ENCODE results near the gene LRRC53.

The LRRC53 gene

DNA sequence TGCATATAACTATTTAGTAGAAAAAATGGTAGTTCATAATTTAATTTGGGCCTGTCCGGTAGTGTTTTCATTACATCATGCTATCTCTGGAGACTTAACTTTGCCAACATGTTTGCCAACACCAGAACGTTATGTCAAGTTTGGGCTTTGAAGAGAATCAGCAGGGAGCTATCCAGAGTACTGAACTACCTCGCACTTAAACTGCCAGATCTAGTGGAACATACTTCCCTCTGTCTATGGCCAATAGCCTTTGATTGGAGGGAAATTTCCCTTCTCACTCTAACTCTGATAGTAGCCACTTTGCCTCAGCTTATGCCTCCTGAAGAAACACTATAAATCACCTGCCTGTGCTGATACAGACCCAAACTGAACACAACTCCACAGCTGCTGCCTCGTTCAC lies 10.0 kb downstream of the LRRC53 start:
- peak in 2 of 4 experiments; percentile 8 to 9 for DNase-seq

DNA sequence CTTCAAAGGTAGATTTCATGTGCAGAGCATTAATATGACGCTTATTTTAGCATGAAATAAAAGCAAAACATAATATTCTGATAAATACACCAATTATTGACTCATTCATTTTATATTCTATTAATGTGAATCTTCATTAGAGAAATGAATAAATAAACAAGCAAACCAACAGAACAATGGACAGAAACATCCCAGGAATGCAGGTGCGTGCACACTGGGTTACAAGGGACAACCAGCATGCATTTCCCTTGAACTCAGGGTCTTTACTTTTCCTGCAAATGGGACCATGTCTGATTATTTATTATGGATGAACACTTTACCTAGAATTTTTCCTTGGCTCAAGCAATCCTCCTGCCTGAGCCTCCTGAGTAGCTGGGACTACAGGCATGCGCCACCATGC lies 13.5 kb downstream of the LRRC53 start:
- no peak for DNase-seq

DNA sequence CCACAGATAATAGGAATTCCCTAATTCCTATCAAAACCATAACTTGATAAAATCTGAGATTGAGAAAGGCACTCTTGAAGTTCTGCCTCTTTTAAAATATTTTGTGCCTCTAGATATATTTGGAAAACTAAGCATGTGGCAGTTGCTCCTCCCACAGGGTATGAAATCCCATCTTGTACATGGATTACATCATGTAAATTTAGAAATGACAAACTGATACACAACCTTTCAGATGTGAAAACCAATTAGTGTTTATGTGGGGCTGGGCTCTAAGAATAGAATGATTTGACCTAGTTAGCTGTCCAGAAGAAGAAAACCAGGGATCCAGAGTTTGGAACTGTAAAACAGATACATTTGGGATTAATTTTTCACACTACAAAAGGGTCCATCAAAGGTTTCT lies 15.7 kb downstream of the LRRC53 start:
- no peak for DNase-seq

DNA sequence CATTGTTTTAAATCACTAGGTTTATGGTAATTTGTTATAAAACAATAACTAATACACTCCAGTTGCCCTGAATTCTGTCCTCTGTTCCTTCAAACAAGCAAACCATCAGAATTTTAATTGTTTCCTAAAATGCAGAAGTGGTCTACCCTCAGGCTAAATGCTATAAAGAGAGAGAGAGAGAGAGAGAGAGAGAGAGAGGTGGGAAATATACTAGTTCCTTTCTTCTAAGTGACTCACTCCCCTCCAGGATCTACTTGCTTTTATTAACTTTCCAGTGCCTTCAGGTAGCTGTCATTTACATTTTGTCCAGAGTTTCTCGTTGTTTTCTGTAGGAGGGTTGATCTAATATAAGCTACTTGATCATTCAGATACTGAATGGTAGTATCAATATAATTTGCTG lies 26.4 kb downstream of the LRRC53 start:
- no peak for DNase-seq

DNA sequence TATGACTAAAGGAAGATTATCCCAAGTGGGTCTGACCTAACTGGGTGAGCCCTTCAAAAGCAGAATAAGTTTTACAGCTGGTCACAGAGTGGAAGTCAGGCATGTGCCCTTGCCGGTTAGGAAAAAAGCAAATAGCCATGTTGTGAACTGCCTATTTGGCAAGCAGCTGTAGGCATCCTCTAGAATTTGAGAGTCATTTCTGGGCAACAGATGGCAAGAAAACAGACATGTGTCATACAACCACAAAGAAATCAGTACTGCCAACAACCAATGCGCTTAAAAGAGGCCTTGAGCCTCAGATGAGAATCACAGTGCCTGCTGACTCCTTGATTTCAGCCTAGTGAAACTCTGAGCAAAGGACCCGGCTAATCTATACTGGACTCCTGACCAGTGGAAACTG lies 26.8 kb downstream of the LRRC53 start:
- no peak for DNase-seq

DNA sequence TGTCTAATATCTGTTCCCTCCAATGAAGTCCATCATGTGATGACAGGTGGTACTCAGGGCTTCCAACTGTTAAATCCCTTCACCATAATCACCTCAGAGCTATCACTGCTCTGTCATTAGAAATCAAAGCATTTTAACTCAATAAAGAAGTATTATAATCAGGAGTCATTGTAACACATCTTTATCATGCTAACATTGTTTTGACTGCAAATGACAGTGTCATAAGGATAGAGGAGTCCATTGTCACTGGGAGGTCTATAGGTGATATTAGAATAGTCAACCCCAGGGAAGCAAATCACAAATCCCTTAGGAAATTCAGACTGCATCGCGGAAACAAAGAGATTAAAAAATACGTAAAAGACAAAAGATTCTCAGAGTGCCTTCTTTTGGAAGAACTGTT lies 30.8 kb downstream of the LRRC53 start:
- no peak for DNase-seq

DNA sequence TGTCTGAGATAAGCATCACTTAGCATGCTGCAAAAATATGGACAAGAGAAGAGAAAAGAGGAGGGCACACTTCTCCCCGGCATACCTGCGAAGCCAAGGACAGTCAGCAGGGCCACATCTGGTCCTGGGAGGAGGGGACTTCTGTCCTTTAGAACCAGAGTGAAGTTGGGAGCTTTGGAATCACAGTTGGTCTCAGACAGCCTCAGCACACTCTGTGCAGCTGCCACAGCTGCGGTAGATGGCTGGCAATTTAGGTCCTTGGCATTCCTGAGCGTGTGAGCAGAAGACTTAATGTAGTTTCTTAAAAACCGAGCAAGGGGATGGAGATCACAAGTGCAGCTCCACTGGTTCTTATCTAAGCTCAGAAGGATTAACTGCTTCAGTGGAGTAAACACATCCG lies 32.3 kb downstream of the LRRC53 start:
- no peak for DNase-seq

DNA sequence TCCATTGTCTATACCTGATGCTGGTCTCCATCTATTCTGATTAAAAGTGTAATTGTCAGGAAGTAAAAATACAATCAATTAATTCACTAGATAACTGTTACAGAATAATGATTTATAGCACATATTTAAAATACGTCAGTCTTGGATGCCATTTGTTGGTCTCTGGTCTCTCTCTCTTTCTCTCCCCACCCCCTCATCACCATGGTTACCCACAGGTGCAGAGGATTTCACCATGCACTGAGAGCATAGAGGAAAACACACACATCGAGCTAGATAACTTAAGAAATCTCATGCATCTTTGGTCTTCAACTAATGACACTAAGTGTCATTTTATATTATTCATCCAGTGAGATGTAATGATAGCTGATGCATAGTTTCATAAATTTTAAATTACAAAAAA lies 33.4 kb downstream of the LRRC53 start:
- no peak for DNase-seq

DNA sequence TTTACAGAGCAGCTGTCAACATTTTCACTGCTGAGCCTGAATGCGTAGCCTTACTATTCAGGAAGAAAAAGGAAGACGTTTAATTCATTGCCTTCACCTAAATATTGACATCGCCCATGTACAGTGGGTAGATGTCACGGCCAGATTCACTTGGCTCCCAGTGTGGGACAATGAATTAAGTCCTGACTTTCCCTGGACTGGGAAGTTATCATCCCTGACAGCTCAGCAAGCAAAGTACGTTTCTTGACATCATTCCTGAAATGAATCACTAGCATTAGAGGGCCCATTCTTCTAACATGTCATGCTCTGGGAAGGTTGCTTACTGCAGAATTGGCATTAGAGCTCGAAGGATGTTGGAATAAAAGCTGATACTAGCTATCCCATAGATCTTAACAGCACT lies 37.8 kb downstream of the LRRC53 start:
- DNase-seq: no peak

DNA sequence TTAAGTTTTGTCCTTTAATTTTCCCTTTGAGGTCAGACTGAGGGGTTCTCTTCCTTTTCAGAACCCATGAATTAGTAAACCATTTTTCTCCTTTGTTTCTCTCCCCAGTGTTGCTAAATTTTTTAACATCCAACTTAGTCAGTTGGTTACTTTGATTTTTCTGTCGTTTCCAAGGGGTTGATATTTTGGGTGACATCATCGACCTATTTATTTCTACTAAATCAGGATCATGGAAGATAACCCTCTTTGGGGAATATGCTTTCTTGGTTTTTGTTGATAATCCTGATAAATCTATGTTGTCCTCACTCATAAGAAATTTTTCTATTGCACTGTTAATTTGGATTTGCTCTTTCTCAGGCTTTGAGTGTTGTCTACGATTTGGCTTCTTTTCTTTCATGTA lies 40.9 kb downstream of the LRRC53 start:
- DNase-seq: no peak

DNA sequence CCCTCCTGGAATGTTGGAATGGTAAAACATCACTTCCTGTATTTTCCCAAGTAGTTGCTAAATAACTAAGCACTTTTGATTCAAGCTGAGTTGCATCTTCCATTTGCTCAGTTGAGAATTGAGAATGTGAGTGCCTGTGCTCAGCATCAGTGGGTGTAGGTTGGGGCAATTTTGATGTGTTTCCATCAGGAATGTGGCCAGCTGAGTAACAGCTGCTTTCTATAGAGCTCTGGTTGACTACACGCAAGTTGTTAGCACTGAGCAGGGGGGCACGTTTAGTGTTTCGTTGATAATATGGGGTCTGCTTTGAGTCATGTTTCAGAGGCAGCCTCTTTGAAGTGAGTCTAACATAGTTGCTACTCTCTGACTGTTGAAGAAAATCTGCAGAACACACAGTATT lies 41.5 kb downstream of the LRRC53 start:
- no peak for DNase-seq

DNA sequence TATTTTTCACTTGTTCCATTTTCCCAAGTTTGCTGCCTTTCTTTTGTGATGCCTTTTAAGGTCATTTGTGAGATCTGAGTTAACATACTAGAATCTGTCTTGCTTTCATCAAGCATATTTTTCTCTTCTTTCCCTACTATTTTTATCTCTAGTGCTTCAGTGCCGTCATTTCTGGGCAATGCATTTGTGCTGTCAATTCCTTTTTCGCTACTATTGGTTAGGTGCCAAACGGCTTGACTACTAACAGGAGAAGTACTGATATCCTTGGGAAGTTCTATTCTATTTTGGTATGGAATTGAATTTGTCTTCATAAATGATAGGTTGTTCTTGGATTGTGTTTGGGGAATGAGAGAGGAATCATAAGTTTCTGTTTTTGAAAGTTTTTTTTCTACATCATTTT lies 42.2 kb downstream of the LRRC53 start:
- DNase-seq: no peak

DNA sequence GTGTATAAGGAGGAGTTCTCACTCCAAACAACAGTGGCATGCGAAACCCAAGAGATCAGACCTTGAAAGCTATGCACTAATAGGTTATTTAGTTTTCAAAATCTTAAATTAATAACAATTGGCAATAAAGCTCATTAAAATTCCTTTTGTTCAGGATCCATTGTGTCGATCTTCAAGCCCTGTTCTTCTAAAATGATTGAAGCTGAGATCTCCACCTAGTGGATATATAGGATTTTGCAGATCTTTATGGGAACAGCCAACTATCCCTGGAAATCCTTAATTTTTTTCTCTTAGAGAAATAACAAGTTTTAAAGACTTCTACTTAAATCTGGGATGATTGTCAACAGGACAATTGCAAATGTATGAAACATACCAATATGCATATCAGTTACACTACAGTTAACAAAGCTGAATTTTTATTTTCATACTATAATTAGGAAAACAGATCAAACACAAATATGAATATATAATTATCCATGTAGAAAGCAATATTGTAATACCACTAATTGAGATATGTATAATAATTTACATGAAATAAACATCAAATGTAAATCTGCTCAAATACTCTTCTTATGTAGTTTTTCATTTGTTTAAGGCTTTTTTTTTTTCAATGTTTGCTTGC lies 43.3 kb downstream of the LRRC53 start:
- peak in 3 of 4 experiments; percentile 5 to 37 (median 34) for DNase-seq

DNA sequence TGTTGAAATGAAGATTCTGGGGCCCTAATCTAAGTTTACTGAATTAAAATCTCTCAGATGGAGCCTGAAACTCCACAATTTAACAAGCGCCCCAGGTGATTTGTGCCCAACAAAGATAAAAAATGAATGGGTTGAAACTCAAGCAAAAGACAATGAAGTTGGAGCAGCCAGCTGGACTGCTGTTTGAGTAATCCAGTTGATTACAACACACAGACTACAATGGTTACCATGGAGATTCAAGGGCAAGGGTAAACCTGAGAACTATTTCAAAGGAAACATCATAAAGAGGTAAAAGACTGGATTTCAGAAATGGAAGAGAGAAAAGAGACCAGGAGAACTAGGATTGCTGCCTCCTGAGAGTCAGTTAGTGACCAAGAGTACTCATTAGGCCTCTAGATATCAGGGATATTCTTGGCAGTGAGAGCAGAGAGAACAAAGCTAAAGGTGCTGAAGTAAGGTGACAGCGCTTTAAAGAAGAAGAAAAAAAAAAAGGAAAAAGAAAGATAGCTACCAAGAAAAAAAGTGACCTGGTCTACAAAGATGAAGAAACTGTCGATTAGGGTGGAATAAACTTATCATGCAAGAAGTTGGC lies 44.5 kb downstream of the LRRC53 start:
- DNase-seq: no peak

DNA sequence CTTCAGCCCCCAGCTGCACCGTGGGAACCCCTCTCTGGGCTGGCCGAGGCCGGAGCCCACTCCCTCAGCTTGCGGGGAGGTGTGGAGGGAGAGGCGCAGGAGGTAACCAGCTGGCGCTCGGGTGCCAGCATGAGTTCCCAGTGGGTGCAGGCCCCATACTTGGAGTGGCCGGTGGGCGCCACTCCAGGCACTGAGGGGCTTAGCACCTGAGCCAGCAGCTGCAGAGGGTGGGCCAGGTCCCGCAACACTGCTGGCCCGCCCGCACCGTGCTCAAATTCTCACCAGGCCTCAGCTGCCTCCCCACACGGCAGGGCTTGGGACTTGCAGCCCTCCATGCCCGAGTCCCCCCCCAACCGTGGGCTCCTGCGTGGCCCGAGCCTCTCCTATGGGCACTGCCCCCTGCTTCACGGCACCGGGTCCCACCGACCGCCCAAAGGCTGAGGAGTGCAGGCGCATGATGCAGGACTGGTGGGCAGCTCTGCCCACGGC lies 47.2 kb downstream of the LRRC53 start:
- no peak for DNase-seq

DNA sequence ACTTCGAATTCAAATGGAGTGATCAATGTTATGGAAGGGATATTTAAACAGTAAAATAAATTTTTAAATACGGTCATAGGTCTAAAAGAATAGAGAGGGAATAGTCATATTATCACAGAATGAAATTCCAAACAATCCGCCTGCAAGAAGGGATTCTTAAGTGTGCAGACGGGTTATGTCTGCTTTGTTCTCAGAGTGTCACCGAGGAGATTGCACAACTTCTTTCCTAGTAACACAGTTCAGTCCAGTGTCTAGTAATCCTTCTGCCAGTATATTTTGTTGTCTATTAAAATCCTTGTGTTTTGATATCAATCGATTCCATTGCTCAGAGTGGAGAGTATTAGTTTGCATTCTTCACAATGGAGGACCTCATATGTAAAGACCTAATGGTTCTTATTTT lies 48.4 kb downstream of the LRRC53 start:
- no peak for DNase-seq

DNA sequence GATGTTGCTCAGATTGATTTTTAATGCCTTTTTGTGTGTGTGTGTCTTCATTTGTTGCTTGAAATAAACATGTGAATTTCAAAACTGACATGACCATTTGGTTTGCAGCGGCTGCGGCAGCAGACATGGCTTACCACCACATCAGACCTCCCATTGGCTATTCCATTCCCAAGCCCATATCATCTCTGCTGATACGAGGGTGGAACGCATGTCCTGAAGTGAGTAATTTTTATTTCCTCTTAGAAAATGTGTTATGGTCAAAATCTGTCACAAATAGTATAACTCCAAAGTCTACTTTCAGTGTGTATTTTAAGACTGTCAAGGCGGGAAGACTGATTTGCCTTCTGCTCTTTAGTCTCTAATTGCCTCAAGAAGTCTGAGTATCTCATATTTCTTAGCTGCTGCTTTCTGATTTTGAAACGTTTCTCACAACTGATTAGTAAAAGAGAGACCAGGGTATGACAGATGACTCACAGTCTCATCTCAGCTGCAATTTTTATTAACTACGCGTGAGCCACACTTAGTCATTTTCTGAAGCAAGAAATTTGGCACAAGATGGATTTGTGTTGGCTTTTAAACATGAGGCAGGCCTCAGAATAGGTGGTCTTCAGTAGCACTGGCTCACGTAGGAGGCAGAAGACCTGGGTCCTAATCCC lies 49.0 kb downstream of the LRRC53 start:
- no peak for DNase-seq

DNA sequence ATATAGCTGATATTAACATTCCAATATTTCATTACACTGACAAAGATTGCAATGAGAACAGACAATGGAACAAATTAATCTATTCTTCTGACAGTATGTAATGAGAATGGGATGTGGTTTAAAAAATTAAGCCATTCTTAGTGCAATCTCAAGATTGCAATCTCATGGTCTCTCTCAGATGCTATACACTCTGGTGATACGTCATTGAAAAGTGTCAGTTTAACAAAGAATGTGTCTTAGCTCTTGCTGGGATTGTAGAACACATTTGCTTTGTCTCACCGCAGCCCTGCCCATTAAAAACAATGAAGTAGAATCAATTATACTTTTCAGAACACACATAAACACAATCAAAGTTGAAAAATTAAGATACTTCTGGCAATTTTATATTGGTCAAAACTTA lies 55.2 kb downstream of the LRRC53 start:
- DNase-seq: no peak

DNA sequence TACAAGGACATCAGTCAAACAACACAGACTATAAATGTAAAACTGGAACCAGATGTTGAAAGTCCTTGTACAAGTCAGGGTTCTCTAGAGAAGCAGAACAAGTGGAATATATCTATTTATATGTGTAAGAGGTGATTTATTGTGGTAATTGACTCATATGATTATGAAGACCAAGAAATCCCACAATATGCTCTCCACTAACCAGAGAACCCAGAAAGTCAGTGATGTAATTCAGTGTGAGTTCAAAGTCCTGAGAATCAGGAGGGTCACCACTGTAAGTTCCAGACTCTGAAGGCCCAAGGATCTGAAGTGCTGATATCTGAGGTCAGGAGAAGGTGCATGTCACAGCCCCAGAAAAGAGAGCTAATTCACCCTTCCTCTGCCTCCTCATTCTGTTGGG lies 57.0 kb downstream of the LRRC53 start:
- no peak for DNase-seq

DNA sequence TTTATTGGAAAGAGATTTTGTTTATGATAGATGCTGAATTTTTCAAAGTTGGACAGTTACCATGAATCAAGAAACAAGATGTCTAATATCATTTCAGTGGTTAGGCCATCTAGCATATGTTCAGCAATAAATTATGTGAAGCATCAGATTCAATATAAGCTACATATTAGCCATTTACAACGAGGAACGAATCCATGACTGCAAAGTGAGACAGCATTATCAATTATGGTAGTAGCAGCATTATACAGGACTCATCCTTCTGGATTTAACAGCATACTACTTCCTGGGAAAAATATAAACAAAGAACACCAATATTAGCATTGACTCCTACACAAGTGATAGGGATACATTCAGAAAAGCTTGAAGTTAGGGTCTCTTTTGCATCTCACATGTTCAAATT lies 59.1 kb downstream of the LRRC53 start:
- no peak for DNase-seq

DNA sequence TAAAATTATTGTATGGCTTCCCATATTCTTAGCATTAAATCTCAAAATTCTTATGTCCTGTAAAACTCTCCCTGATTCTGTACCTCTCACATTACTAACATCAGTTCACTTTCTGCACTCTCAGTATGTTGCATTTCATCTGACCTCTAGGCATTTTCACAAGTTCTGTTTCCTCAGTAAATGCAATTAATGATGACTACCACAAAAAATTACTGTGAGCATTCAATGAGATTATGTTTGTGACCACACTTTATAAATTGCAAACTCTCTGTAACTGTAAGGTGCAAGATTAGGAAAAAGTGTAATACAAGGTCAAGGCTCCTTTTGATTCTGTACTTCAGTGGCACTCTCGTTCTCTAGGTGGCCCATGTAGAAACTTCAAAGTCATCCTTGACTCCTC lies 60.4 kb downstream of the LRRC53 start:
- no peak for DNase-seq

DNA sequence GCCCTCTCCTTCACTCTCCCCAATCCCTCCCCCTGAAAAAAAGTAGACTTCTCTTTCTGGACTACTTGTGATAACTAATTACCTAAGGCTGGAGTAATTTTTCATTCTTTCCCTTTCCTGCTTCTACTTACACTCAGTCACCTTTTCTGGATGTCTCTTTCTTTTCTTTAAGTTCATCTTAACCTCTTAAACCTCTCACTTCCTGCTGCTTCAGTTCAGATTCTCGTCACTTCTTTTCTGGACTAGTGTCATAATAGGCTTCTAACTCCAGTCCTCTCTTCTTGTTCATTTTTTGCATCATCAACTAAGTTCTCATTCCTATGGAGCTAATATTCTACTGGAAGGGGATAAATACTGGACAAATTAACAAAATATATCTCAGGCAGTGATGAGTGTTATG lies 75.4 kb downstream of the LRRC53 start:
- no peak for DNase-seq

DNA sequence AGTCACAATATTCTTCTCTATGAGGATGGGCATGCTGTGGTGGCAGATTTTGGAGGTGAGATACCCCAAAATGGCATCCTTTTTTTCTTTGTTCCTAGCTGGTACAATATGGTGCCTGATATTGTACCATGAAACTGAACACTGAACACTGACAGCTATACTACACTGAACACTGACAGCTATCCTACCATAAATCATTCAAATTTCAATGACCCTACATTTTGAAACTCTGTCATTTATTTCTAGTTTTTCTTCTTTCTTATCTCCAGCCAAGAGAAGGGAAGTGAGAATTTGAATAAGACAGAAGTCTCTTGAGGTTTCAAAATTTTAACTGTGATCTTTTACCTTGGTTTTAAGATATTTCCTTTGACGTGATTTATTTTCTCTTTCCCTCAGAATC lies 76.3 kb downstream of the LRRC53 start:
- DNase-seq: no peak

DNA sequence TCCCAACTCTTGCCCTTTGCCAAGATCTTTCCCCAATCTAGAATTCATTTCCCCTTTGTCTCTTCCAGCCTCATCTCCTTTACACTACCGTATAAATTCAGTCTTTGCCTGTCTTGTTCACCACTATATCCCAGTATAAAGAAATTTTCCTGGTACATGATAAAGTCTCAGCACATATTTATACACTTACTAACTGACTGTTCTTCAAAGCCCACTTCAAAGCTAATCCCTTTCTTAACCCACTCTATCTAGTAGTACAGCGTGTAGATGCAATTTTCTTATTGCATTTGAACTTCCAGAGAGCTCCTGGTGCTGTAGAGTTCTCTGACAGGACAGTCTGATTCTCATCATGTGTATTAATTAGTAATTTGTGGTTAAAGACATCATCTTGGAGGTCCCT lies 78.1 kb downstream of the LRRC53 start:
- no peak for DNase-seq
